Measurements from ENCODE around the gene ACTN3. TPM values are rescaled to one million over a fixed set of nuclear protein-coding genes. Genes with fewer than 3 reads are reported as not detected.

Gene ACTN3
- total RNA-seq, 4 donors from 2014 or later, result 0.21 TPM; not detected in 3

- Histone ChIP-seq H3K9me3 (no peaks in the 10 kb centered on the region), H3K36me3 (no peaks in the 10 kb centered on the region), H3K4me3 (no peak overlapping the region), H3K27me3 (no peaks in the 10 kb centered on the region), H3K27ac (no peak overlapping the region), H3K4me1 (peaks cover 4 to 36% (median 21%) of the 10 kb centered on the region in 4 donors)
- no peak for DNase-seq (ENCODE audit: low spot score in 2 of 2)
- TF ChIP-seq POLR2A (IDR thresholded peaks at IDR 0.05), result no peak
- TF ChIP-seq EP300 (IDR thresholded peaks at IDR 0.05), result no peak
- no peak for TF ChIP-seq CTCF (IDR thresholded peaks at IDR 0.05)
- 49 to 53% methylated on average over 16 of the region's 16 CpGs for WGBS, 2 donors
Observed at GRCh38 chr11:66548774-66549630, 2.3 kb downstream of the ACTN3 start.

- no peak for DNase-seq (ENCODE audit: low spot score in 2 of 2)
- Histone ChIP-seq H3K27ac (no peak overlapping the region), H3K27me3 (no peaks in the 10 kb centered on the region), H3K4me1 (peaks cover 4 to 29% (median 16%) of the 10 kb centered on the region in 4 donors), H3K4me3 (no peak overlapping the region), H3K36me3 (no peaks in the 10 kb centered on the region), H3K9me3 (no peaks in the 10 kb centered on the region)
- TF ChIP-seq CTCF (IDR thresholded peaks at IDR 0.05) (no peak), EP300 (IDR thresholded peaks at IDR 0.05) (no peak), POLR2A (IDR thresholded peaks at IDR 0.05) (no peak)
- WGBS, 2 donors, result 75 to 88% methylated on average over 3 of the region's 3 CpGs
Observed at GRCh38 chr11:66549696-66550095, 3.0 kb downstream of the ACTN3 start.

- DNase-seq (ENCODE audit: low spot score in 2 of 2), result no peak
- WGBS, 2 donors, result 88% methylated on average over 4 of the region's 4 CpGs
- TF ChIP-seq POLR2A (IDR thresholded peaks at IDR 0.05) (no peak), EP300 (IDR thresholded peaks at IDR 0.05) (no peak), CTCF (IDR thresholded peaks at IDR 0.05) (no peak)
- H3K36me3 ChIP-seq, result no peaks in the 10 kb centered on the region
- no peak overlapping the region for H3K27ac ChIP-seq
- peaks cover 0 to 20% (median 8%) of the 10 kb centered on the region in 4 donors for H3K4me1 ChIP-seq
- no peaks in the 10 kb centered on the region for H3K27me3 ChIP-seq
- H3K9me3 ChIP-seq, result no peaks in the 10 kb centered on the region
- no peak overlapping the region for H3K4me3 ChIP-seq
Observed at GRCh38 chr11:66550887-66551286, 4.2 kb downstream of the ACTN3 start.

GRCh38 chr11:66554602-66555001 is 7.9 kb downstream of the ACTN3 start:
- WGBS, 2 donors, result 77 to 81% methylated on average over 5 of the region's 5 CpGs
- Histone ChIP-seq H3K27me3 (peaks cover 0 to 8% of the 10 kb centered on the region in 2 donors), H3K4me1 (peaks cover 0 to 13% (median 4%) of the 10 kb centered on the region in 4 donors), H3K27ac (no peak overlapping the region), H3K4me3 (no peak overlapping the region), H3K9me3 (no peaks in the 10 kb centered on the region), H3K36me3 (no peaks in the 10 kb centered on the region)
- DNase-seq (ENCODE audit: low spot score in 2 of 2), result no peak
- no peak for TF ChIP-seq EP300 (IDR thresholded peaks at IDR 0.05)
- no peak for TF ChIP-seq CTCF (IDR thresholded peaks at IDR 0.05)
- no peak for TF ChIP-seq POLR2A (IDR thresholded peaks at IDR 0.05)

GRCh38 chr11:66555416-66555815 is 8.7 kb downstream of the ACTN3 start:
- peaks cover 0 to 13% (median 4%) of the 10 kb centered on the region in 4 donors for H3K4me1 ChIP-seq

More at GRCh38 chr11:66555416-66555815, 8.7 kb downstream of the ACTN3 start:
- WGBS, 2 donors, result 61 to 73% methylated on average over 3 of the region's 3 CpGs
- Histone ChIP-seq H3K27me3 (peaks cover 0 to 8% of the 10 kb centered on the region in 2 donors), H3K36me3 (no peaks in the 10 kb centered on the region), H3K4me3 (no peak overlapping the region), H3K27ac (no peak overlapping the region), H3K9me3 (no peaks in the 10 kb centered on the region)
- TF ChIP-seq CTCF (IDR thresholded peaks at IDR 0.05) (no peak), POLR2A (IDR thresholded peaks at IDR 0.05) (no peak), EP300 (IDR thresholded peaks at IDR 0.05) (no peak)
- no peak for DNase-seq (ENCODE audit: low spot score in 2 of 2)

Measured in tibial nerve (tissue), 4 donors.